GM21447 (cell line): ENCODE data around the gene ZYX.

Source experiments
- ATAC-seq: cut with Tn5 transposase; IDR thresholded peaks from one replicate; pipeline ENCODE4 v1.9.1; 2021; ENCODE audit not compliant: unreplicated experiment

Gene ZYX

DNA sequence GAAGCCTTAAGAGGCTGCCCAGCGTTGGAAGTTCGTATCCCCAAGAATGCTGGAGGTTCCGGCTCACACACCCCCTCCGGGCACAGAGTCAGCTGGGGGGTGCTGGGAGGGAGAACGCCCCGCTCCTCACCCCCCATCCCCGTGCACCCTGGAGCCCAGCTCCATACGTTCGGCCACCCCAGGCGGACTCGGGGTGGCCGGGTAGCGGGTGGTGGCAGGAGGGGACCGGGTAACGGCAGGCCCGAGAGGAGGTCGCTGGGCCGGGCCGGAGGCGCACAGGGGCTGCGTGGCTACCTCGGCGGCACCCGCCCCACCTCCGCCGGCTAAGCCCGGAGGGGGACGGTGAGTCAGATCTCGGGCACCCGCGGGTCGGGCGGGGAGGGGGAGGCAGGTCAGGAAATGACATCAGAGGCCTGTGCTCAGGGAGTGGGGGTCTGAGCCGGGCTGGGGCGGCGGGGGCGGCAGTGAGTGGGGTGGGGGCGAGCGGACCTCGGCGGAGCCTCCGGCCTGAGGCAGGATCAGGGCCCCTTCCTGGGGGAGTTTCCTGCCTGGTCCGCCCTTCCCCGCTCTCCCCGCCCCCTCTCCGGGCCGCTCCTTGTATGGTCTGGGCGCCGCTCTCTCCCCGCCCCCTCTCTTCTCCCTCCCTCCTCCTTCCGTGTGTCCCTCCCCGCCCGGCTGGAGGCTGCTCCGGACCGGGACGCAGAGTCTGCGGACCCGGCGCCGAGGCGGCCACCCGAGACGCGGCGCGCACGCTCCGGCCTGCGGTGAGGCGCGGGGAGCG, at the start of gene ZYX:
TSS of gene ZYX (plus strand) at position 700 of the 781 bp plus-strand sequence. CDS start 227 bp downstream, outside the sequence.
- peak; percentile 69 for ATAC-seq

DNA sequence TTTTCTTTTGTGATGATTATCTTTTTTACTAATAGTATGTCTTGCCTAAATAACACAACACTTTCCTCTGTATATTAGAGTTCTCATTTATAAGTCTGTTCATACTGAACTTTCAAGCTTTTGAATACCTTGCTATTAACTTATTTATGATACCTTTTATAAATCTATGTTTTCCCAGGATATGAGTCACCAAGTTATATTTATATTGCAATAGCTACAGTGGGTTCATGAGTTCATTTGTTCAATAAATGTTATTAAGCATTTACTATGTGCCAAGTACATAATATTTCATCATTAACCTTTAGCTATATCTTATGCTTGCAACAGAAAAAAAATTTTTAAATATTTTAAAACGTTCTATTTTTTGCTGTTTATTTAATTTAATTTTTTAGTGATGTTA, 46.9 kb upstream of the ZYX start:
- ATAC-seq: no peak

- no peak for ATAC-seq
Observed at GRCh38 chr7:143337216-143337615, 43.9 kb upstream of the ZYX start.

DNA sequence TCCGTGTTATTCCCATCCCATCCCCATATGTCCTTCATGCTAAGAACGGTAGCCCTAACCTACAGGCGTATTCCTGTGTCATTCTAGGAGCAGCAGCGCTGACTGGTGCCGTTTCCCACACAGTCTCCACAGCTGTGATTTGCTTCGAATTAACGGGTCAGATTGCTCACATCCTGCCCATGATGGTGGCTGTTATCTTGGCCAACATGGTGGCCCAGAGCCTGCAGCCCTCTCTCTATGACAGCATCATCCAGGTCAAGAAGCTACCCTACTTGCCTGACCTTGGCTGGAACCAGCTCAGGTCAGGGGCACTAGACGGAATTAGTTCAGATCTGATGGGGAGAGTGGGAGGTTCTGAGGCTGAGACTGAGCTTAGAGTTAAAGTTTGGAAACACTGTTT, 39.3 kb upstream of the ZYX start:
- no peak for ATAC-seq

- no peak for ATAC-seq
Observed at GRCh38 chr7:143343596-143343995, 37.5 kb upstream of the ZYX start.

GRCh38 chr7:143345428-143345900, 35.7 kb upstream of the ZYX start:
- peak; percentile 82 for ATAC-seq

- no peak for ATAC-seq
Observed at GRCh38 chr7:143346018-143346417, 35.1 kb upstream of the ZYX start.

DNA sequence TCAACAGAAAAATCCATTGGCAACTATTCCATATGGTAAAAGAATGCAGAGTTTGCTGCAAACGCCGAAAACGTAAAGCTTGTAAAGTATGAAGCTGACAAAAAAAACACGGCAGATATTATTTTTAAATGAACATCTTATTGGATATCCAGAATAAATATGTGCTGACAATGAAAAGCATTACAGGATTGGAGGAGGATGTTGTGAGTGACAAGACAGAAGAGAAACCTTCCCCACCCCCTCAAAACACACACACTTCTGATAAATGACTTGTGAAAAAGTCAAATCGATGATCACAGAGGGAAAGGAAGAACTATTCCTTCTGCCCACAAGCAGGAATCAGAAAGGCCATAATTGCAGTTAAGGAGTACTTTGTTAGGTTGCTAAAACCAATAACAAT, 33.2 kb upstream of the ZYX start:
- no peak for ATAC-seq

- no peak for ATAC-seq
Observed at GRCh38 chr7:143351060-143351459, 30.1 kb upstream of the ZYX start.

DNA sequence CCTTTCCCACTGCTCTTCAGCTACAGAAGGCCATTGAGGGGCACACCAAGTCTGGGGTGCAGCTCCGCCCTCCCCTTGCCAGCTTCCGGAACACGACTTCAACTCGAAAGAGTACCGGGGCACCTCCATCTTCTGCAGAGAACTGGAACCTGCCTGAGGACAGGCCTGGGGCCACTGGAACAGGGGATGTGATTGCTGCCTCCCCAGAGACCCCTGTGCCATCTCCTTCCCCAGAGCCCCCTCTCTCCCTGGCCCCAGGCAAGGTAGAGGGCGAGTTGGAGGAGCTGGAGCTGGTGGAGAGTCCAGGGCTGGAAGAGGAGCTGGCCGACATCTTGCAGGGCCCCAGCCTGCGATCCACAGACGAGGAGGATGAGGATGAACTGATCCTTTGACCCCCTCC, 29.6 kb upstream of the ZYX start:
- no peak for ATAC-seq

DNA sequence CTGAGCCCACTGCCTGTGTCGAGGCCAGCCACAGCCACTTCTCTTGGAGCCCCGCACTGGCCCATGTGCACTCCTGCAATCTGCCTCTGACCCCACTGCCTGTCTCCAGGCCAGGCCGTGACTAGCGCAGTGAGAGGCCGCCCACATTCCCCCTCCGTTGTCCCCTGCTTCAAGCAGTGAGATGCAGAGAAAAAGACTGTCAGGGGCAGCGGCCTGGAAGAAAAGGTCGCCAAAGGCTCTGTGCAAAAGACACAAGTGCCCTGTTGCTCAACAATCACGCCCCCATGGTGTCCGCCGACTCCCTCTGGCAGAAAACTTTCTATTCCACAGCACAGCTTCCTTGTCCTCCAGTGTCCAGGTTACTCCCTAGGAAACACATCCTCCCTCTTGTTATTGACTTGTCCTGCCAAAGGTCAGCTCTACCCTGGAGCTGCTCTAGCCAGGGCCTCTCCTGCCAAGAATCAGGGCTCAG, 28.6 kb upstream of the ZYX start:
- no peak for ATAC-seq

DNA sequence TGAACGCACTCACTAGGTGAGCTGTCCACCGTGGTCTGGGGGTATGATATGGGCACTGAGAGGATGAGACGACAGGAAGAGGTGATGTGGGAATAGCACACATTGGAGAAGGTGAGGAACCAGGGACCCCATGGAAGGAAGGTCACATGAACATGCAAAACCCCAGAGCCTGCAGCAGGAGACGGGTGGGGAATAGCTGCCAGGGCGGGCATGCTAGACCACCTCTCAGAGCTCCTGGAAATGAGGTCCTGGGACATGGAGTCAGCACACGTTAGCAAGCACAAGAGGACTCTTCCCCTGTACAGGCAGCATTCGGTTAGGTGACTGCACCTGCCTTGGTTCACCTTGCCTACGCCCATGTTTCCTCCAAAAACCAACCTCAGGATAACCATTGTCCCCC, 26.8 kb upstream of the ZYX start:
- ATAC-seq: no peak

DNA sequence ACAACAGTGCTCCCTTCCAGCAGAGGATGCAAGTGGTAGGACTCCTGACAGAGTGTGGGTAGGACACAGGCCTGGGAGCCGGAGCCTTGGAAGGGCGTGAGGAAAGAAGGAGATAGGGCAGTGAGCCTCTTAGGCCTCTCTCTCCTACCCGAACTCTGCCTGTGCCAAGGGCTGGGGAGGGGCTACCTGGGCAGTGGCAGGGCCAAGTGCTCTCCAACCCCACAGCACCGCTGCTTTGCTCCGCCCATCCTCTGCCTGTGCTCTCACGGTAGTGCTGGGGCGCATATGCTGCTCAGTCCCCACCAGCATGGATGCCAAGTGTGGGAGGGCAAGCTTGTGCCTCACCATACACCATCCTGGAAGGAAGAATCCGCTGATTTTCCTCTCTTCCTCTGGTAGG, 26.2 kb upstream of the ZYX start:
- ATAC-seq: no peak

- no peak for ATAC-seq
Observed at GRCh38 chr7:143355450-143356385, 25.4 kb upstream of the ZYX start.

GRCh38 chr7:143356414-143357050, 24.6 kb upstream of the ZYX start:
- no peak for ATAC-seq

DNA sequence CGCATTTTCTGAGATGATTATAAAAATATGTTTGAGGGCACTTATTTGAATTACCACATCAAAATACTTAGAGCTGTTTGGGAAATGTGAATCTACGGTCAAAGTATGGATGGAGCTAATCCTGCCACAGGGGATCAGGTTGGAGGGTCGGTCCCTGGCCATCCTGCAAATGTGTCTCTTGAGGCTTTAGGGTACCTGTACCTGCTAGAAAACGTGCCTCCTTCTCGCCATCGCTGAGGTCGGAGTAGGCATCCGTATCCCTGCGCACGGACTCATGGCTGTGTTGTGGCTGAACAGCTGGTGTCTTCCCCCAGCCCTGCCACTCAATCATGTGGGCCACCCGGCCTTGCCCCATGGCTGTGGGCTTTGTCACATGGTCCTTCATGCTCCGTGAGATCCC, 22.5 kb upstream of the ZYX start:
- no peak for ATAC-seq

DNA sequence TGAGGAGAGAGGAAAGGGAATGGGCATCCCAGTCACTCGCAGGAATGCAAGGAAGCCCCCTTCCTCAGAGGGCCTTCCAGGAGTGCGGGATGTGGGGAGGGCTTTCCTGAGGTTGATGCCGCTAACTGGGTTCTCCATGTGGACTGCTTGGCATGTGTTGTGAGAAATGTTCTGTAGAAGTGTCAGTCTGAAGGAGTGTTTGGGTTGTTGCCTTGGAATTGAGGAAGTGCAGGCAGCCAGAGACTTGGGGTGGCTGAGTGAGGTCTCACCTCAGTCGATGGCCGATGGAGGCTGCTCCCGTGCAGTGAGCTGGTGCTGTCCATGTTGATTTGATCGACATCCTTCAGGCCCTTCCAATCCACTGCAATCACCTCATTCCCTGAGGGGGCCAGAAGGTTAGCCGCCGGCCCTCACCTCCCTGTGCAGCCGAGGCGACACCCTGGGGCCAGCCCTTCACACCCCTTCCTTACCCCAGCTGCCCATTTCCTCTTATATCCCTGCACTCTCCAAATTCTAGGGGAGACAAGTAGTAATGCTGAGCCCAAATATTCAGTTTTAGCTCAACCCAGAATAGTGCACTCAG, 21.3 kb upstream of the ZYX start:
- no peak for ATAC-seq

GRCh38 chr7:143360788-143361551, 20.2 kb upstream of the ZYX start:
- ATAC-seq: no peak

DNA sequence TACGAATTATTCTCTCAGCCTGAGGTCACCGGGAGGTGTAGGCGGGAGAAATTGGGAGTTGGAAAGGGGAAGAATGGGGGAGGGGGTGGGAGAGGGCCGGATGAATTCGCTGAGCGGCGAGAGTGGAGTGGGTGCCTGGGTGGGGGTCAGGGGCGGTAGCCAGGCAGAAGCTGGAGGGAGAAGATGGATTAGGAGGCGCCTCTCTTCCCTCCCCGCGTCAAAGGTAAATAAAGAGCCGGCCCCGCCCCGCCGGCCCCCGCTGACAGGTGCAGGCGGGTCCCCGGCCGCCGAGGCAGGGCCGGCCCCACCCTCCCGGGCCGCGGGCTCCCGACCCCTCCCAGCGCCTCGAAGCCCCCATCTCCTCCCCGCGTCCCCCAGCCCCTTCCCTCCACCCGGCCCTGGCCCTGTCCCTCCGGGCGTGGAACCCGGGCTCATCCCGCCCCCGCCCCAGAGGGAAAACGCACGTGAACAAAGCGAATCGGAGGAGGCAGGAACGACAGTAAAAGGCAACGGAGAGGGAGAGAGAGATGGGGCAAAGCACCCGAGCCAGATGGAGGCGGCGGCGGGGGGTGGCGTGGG, 19.5 kb upstream of the ZYX start:
- no peak for ATAC-seq
